Astrocyte (in vitro differentiated cells and primary cell): ENCODE data around the gene DCTN5. TPM values are rescaled to one million over a fixed set of nuclear protein-coding genes. Genes with fewer than 3 reads are reported as not detected.

ENCODE experiments used
- DNase-seq: peaks from one replicate; pipeline ENCODE4 v3.0.0-alpha.2; 2010; ENCODE audit warnings: low read depth
- FAIRE-seq: peaks from 2 replicates; lab custom pipeline; 2011; peaks lifted over from hg19 to GRCh38; lab: Jason Lieb, UNC
- H2AFZ ChIP-seq: 2 replicates; pipeline ENCODE4 v1.6.0; 2012; ENCODE audit warnings: low read depth, low read length, inconsistent platforms
- H3K27ac ChIP-seq: 2 replicates; pipeline ENCODE4 v1.5.1; 2011; ENCODE audit warnings: low read depth, low read length, inconsistent platforms
- H3K27me3 ChIP-seq: 2 replicates; pipeline ENCODE4 v1.6.0; 2011; ENCODE audit warnings: low read length, inconsistent platforms; ENCODE audit not compliant: insufficient read depth
- H3K36me3 ChIP-seq: 2 replicates; pipeline ENCODE4 v1.5.1; 2011; ENCODE audit warnings: low read length, inconsistent platforms; ENCODE audit not compliant: insufficient read depth
- H3K4me1 ChIP-seq: 2 replicates; pipeline ENCODE4 v1.5.1; 2011; ENCODE audit warnings: low read length, inconsistent platforms; ENCODE audit not compliant: insufficient read depth
- H3K4me2 ChIP-seq: 2 replicates; pipeline ENCODE4 v1.6.0; 2012; ENCODE audit warnings: low read length, inconsistent platforms
- H3K4me3 ChIP-seq: 2 replicates; pipeline ENCODE4 v1.5.1; 2011; ENCODE audit warnings: low read depth, mild to moderate bottlenecking, low read length, inconsistent platforms; ENCODE audit not compliant: insufficient read depth
- H3K79me2 ChIP-seq: 2 replicates; pipeline ENCODE4 v1.6.0; 2012; ENCODE audit warnings: mild to moderate bottlenecking, low read length, inconsistent platforms; ENCODE audit not compliant: insufficient read depth
- H3K9ac ChIP-seq: 2 replicates; pipeline ENCODE4 v1.6.0; 2012; ENCODE audit warnings: mild to moderate bottlenecking, low read length, inconsistent platforms
- H3K9me3 ChIP-seq: 2 replicates; pipeline ENCODE4 v1.5.1; 2012; ENCODE audit warnings: low read depth, mild to moderate bottlenecking, low read length, inconsistent platforms; ENCODE audit not compliant: insufficient read depth
- H4K20me1 ChIP-seq: 2 replicates; pipeline ENCODE4 v1.6.0; 2012; ENCODE audit warnings: low read length, inconsistent platforms; ENCODE audit not compliant: insufficient read depth
- H3K27ac Mint-ChIP-seq: one replicate; pipeline ENCODE4 v1.8.0; 2021; ENCODE audit warnings: mild to moderate bottlenecking, mixed read lengths; ENCODE audit not compliant: unreplicated experiment
- H3K27me3 Mint-ChIP-seq: one replicate; pipeline ENCODE4 v1.8.0; 2021; ENCODE audit warnings: low read depth, mixed read lengths; ENCODE audit not compliant: unreplicated experiment
- H3K36me3 Mint-ChIP-seq: one replicate; pipeline ENCODE4 v1.8.0; 2021; ENCODE audit warnings: low read depth, mixed read lengths; ENCODE audit not compliant: unreplicated experiment
- H3K4me1 Mint-ChIP-seq: one replicate; pipeline ENCODE4 v1.8.0; 2021; ENCODE audit warnings: low read depth, mixed read lengths; ENCODE audit not compliant: unreplicated experiment
- H3K4me3 Mint-ChIP-seq: one replicate; pipeline ENCODE4 v1.8.0; 2021; ENCODE audit warnings: mild to moderate bottlenecking, moderate library complexity, mixed read lengths; ENCODE audit not compliant: unreplicated experiment
- H3K9me3 Mint-ChIP-seq: one replicate; pipeline ENCODE4 v1.8.0; 2021; ENCODE audit warnings: mild to moderate bottlenecking, mixed read lengths; ENCODE audit not compliant: unreplicated experiment
- CTCF ChIP-seq: IDR thresholded peaks from 2 replicates; pipeline ENCODE4 v1.5.1; 2011; ENCODE audit warnings: low read depth, mild to moderate bottlenecking, inconsistent platforms, low read length, moderate library complexity; ENCODE audit not compliant: insufficient read depth
- EZH2 ChIP-seq: IDR thresholded peaks from 2 replicates; pipeline ENCODE4 v1.6.1; 2012; ENCODE audit warnings: mild to moderate bottlenecking, low read length, inconsistent platforms; ENCODE audit not compliant: insufficient read depth
- total RNA-seq: library from RNA; stranded (reverse); gene quantifications from 2 replicates; pipeline ENCODE4 v1.2.1, GENCODE V29; 2021

Gene DCTN5
- total RNA-seq, 1 donor from 2014 or later, result 117 TPM

GRCh38 chr16:23702951-23703350, 61.7 kb downstream of the DCTN5 start:
- no peaks in the 10 kb centered on the region for H3K4me1 Mint-ChIP-seq
- TF ChIP-seq CTCF, result no peak
- no peak for TF ChIP-seq EZH2
- H2AFZ ChIP-seq, result no peak overlapping the region
- DNase-seq, result no peak
- no peak overlapping the region for H3K9ac ChIP-seq
- H3K4me1 ChIP-seq, result peaks cover under 1% of the 10 kb centered on the region
- no peaks in the 10 kb centered on the region for H3K9me3 ChIP-seq
- H3K36me3 ChIP-seq, result no peaks in the 10 kb centered on the region
- FAIRE-seq, result no peak
- peaks cover 4% of the 10 kb centered on the region for H3K9me3 Mint-ChIP-seq
- no peaks in the 10 kb centered on the region for H4K20me1 ChIP-seq
- H3K4me2 ChIP-seq, result no peak overlapping the region
- H3K4me3 Mint-ChIP-seq, result no peak overlapping the region
- no peaks in the 10 kb centered on the region for H3K36me3 Mint-ChIP-seq
- no peak overlapping the region for H3K27ac ChIP-seq
- no peak overlapping the region for H3K27ac Mint-ChIP-seq
- peaks cover 12% of the 10 kb centered on the region for H3K27me3 Mint-ChIP-seq
- no peaks in the 10 kb centered on the region for H3K79me2 ChIP-seq
- H3K27me3 ChIP-seq, result no peaks in the 10 kb centered on the region
- H3K4me3 ChIP-seq, result no peak overlapping the region

- TF ChIP-seq CTCF, result no peak
- TF ChIP-seq EZH2, result no peak
- no peaks in the 10 kb centered on the region for H3K9me3 ChIP-seq
- no peak for FAIRE-seq
- no peak overlapping the region for H3K9ac ChIP-seq
- no peak for DNase-seq
- Mint-ChIP-seq H3K9me3 (peaks cover 11% of the 10 kb centered on the region), H3K36me3 (no peaks in the 10 kb centered on the region), H3K27ac (no peak overlapping the region), H3K4me3 (no peak overlapping the region), H3K27me3 (peaks cover 12% of the 10 kb centered on the region), H3K4me1 (no peaks in the 10 kb centered on the region)
- H3K4me3 ChIP-seq, result no peak overlapping the region
- no peaks in the 10 kb centered on the region for H4K20me1 ChIP-seq
- no peak overlapping the region for H3K4me2 ChIP-seq
- H3K27ac ChIP-seq, result no peak overlapping the region
- no peaks in the 10 kb centered on the region for H3K4me1 ChIP-seq
- H3K27me3 ChIP-seq, result no peaks in the 10 kb centered on the region
- H3K79me2 ChIP-seq, result no peaks in the 10 kb centered on the region
- H3K36me3 ChIP-seq, result no peaks in the 10 kb centered on the region
- H2AFZ ChIP-seq, result no peak overlapping the region
These were observed 63.7 kb downstream of the DCTN5 start for GRCh38 chr16:23704772-23705516.

- Mint-ChIP-seq H3K4me1 (no peaks in the 10 kb centered on the region), H3K9me3 (peaks cover 15% of the 10 kb centered on the region), H3K27ac (no peak overlapping the region), H3K4me3 (no peak overlapping the region), H3K36me3 (no peaks in the 10 kb centered on the region), H3K27me3 (peaks cover 15% of the 10 kb centered on the region)
- DNase-seq, result no peak
- H3K27ac ChIP-seq, result no peak overlapping the region
- no peak overlapping the region for H2AFZ ChIP-seq
- FAIRE-seq, result no peak
- H3K9me3 ChIP-seq, result no peaks in the 10 kb centered on the region
- no peak overlapping the region for H3K9ac ChIP-seq
- H3K27me3 ChIP-seq, result peaks cover under 1% of the 10 kb centered on the region
- TF ChIP-seq EZH2 (no peak), CTCF (no peak)
- H3K4me3 ChIP-seq, result no peak overlapping the region
- H3K4me2 ChIP-seq, result no peak overlapping the region
- no peaks in the 10 kb centered on the region for H3K79me2 ChIP-seq
- H3K4me1 ChIP-seq, result no peaks in the 10 kb centered on the region
- H4K20me1 ChIP-seq, result no peaks in the 10 kb centered on the region
- H3K36me3 ChIP-seq, result no peaks in the 10 kb centered on the region
These were observed 64.2 kb downstream of the DCTN5 start for GRCh38 chr16:23705517-23705902.
